NCI-H1436 (cell line): ENCODE results near the gene CTPS2.

Source experiments
- DNase-seq: peaks from one replicate; lab custom pipeline; 2025; lab: John Stamatoyannopoulos, UW

Gene CTPS2

DNA sequence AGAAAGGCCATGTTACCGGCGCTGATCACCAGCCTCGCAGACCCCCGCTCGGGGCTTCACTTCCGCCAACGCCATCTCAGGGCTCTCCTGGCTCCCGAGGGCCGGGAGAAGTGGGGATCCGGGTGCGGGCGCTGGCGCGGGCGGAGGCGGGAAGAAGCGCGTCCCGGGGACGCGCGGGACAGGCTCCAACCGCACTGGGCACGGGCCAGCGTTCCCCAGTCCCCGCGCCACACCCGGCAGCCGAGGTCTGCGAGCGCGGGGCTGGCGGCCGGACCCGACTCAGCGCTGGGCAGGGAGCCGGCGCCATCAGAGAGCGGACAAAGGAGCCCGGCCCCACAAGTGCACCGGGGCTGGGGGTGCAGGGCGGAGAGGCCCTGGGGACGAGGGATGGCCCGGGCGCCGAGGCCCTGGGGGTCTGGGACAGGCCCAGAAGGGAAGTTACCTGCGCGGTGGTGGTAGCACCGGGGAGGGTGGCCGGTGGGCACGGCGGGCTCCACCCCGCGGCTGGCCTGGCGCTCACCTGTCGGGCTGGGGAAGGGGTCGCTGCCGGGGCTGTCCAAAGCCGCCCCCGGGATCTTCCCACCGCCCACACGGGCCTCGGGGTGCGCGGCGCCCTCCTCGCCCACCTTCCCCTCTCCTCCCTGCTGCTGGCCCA is 449 bp downstream of the CTPS2 start:
- DNase-seq, result no peak

GRCh38 chrX:16711219-16711811 is 1.2 kb downstream of the CTPS2 start:
- DNase-seq, result no peak

DNA sequence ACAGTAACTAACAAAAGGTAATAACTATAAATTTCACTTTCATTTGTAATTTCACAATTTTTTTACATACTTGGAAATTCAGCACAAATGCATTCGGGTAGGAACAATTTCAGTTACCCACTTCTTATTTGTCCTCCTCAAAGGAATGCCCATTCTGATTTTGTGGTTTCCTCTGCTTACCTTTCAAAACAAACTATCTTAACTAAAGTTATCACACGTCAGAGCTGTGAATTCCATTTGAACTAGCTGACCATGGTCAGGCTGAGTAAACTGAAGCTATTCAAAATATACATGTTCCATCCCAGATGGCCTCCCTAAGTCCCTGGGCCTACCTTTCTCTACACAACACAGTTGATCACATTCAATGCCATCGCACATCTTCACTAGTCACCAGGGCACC is 4.5 kb downstream of the CTPS2 start:
- no peak for DNase-seq

DNA sequence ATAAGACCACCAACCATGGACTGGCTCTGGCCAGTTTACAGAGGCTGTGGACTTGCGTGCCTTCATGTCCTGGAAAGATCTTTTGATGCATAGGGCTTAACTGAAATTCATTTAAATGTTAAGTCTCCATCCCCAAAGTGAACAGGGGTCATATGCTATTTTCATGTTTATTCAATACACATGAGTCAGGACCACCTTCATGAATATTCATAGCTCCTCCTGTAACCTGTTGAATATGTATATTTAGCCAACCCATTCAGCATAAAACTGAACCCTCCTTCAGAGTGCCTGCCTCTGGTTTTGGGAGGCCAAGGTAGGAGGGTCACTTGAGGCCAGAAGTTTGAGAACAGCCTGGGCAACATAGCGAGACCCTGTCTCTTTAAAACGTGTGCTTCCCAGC is 7.1 kb downstream of the CTPS2 start:
- no peak for DNase-seq

- DNase-seq, result no peak
These were observed 9.5 kb downstream of the CTPS2 start for GRCh38 chrX:16702700-16703599.

DNA sequence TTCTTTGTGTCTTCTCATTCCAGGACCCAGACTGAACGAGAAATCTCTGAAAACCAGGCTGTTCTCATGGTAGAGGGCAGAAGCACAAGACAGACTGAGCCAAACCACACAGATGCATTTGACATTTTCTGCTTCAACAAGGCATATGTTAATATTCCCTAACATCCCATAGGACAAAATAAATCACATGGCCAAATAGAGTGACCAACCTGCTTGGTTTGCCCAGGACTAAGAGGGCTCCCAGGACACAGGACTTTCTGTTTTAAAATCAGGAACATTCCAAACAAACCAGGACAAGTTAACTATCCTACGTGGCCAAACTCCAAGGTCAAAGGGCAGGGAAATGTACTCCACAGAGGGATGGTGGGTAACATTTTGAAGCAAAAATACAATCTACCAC is 11.7 kb downstream of the CTPS2 start:
- DNase-seq, result no peak

DNA sequence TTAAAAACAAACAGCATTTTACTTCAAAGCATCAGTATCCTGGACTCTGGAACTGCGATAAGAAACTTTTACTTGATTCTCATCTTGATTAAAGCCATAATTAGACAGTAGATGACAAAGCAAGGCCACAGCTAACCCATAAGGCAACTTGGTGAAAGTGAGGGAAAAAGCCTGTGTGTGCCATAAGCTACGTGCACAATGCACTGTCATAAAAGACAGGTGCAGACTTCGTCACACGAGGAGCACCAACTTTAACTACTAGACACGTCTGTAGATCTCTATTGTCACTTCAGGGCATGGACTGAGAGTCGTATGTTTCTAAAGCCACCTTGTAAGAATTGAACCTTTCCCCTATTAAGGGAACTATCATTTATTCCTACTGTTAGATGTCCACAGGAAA is 13.1 kb downstream of the CTPS2 start:
- no peak for DNase-seq

- DNase-seq, result no peak
These were observed 15.5 kb downstream of the CTPS2 start for GRCh38 chrX:16696956-16697355.

GRCh38 chrX:16695079-16695676 is 17.3 kb downstream of the CTPS2 start:
- peak; percentile 26 for DNase-seq

GRCh38 chrX:16687514-16687913 is 25.0 kb downstream of the CTPS2 start:
- DNase-seq, result no peak

GRCh38 chrX:16683007-16683664 is 29.3 kb downstream of the CTPS2 start:
- no peak for DNase-seq

GRCh38 chrX:16678689-16679088 is 33.8 kb downstream of the CTPS2 start:
- DNase-seq, result no peak

DNA sequence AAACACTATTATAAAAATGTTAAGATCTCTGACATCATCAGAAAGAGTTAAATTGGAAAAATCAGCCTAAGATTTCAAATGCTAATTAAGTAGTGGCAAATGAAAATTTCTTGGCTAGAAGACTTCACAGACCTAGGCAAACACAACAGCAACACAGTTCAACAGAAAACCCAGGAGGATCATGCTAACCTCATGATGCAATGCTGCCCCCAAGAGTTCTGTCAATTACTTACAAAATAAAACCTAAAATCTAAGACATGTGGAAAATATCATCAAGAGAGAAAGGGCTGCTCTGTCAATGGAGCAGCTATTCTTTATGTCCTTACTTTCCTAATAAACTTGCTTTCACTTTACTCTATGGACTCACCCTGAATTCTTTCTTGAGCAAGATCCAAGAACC is 41.5 kb downstream of the CTPS2 start:
- DNase-seq, result no peak

DNA sequence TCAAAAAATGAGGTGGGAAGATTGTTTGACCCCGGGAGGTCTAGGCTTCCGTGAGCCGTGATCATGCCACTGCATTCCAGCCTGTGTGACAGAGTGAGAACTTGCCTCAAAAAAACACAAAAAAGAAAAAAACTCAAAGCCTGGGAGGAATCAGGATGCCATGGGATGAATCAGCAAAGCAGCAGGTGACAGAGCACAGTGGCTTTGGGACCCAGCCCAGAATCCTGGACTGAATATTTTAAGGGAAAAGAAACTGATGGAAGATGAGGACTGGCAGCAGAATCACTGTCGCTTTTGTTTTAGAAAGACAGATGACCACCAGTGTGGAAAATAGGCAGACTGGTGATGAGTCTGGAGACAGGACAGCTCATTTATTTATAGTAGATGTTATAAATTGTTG is 45.9 kb downstream of the CTPS2 start:
- DNase-seq, result no peak

GRCh38 chrX:16665089-16665488 is 47.4 kb downstream of the CTPS2 start:
- DNase-seq, result no peak

DNA sequence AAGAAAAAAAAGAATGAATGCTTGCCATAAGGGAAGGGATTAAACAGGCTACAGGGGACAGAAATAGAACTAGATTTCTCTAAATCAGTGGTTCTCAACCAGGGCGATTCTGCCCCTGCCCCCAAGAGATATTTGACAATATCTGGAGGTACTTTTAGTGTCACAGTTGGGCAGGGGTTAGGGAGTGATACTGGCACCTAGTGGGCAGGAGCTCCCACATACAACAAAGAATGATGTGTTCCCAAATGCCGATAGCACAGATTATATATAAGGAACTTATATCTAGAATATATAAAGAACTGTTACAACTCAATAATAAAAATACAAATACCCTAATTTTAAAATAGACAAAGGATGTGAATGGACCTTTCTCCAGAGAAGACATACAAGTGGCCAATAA is 47.8 kb downstream of the CTPS2 start:
- no peak for DNase-seq

GRCh38 chrX:16664074-16664473 is 48.4 kb downstream of the CTPS2 start:
- no peak for DNase-seq

- no peak for DNase-seq
These were observed 50.1 kb downstream of the CTPS2 start for GRCh38 chrX:16662402-16662801.

GRCh38 chrX:16661495-16661894 is 51.0 kb downstream of the CTPS2 start:
- DNase-seq, result no peak

DNA sequence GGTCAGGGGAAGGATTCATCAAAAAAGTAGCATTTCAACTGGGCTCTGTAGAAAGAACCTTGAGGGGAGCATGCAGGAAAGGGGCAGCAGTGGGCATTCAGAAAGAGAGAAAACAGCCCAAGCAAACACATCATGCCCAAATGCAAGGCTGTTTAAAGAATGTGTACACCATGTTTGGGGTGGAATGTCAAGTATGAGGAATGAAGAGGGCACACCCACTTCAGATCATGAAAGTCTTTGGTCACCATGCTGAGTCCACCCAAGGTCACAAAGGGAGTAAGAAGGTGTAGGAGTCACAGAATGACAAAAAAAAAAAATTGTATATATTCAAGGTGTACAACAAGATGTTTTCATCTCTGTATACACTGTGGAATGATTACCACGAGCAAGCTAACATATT is 53.1 kb downstream of the CTPS2 start:
- no peak for DNase-seq

- DNase-seq, result no peak
These were observed 54.2 kb downstream of the CTPS2 start for GRCh38 chrX:16658284-16658683.

- no peak for DNase-seq
These were observed 58.4 kb downstream of the CTPS2 start for GRCh38 chrX:16654093-16654492.
